GM04504 (cell line): ENCODE data around the gene RPN2.

ENCODE experiments used
- DNase-seq: peaks from one replicate; pipeline ENCODE4 v3.0.0-alpha.2; 2012; ENCODE audit warnings: low read depth

RPN2 gene

GRCh38 chr20:37266940-37267666, 88.0 kb downstream of the RPN2 start:
- no peak for DNase-seq

- DNase-seq = no peak
Observed at GRCh38 chr20:37267667-37268313, 88.7 kb downstream of the RPN2 start.

GRCh38 chr20:37270576-37271420, 91.7 kb downstream of the RPN2 start:
- DNase-seq = no peak

- no peak for DNase-seq
Observed at GRCh38 chr20:37271421-37271768, 92.3 kb downstream of the RPN2 start.

- DNase-seq = no peak
Observed at GRCh38 chr20:37273988-37274387, 94.9 kb downstream of the RPN2 start.

GRCh38 chr20:37274851-37275524, 95.9 kb downstream of the RPN2 start:
- no peak for DNase-seq

- DNase-seq = peak; percentile 64
Observed at GRCh38 chr20:37276494-37277252, 97.5 kb downstream of the RPN2 start.

GRCh38 chr20:37277253-37277593, 98.1 kb downstream of the RPN2 start:
- DNase-seq = no peak

GRCh38 chr20:37278966-37279590, 99.9 kb downstream of the RPN2 start:
- DNase-seq = no peak

- no peak for DNase-seq
Observed at GRCh38 chr20:37279820-37280219, 100.7 kb downstream of the RPN2 start.

GRCh38 chr20:37280403-37280802, 101.3 kb downstream of the RPN2 start:
- DNase-seq = no peak

- peak; percentile 65 for DNase-seq
Observed at GRCh38 chr20:37282556-37282955, 103.4 kb downstream of the RPN2 start.

GRCh38 chr20:37283530-37284195, 104.5 kb downstream of the RPN2 start:
- DNase-seq = no peak

GRCh38 chr20:37284691-37285161, 105.6 kb downstream of the RPN2 start:
- DNase-seq = no peak

- DNase-seq = no peak
Observed at GRCh38 chr20:37285664-37286374, 106.7 kb downstream of the RPN2 start.

- DNase-seq = no peak
Observed at GRCh38 chr20:37288091-37288490, 109.0 kb downstream of the RPN2 start.

GRCh38 chr20:37290158-37290810, 111.2 kb downstream of the RPN2 start:
- no peak for DNase-seq
